Stimulated activated CD8-positive, alpha-beta memory T cell treated with anti-CD3 and anti-CD28 coated beads, Interleukin-2, amount 100 ng/mL, for 1 hour (primary cell): ENCODE measurements around the gene ARHGAP15.

ENCODE experiments used
- DNase-seq, 2 donors: peaks; one replicate each; pipeline ENCODE4 v3.0.0-alpha.2; 2020; ENCODE audit warnings: low read depth in 2 of 2

ARHGAP15 gene

GRCh38 chr2:143344780-143345179 is 215.6 kb downstream of the ARHGAP15 start:
- no peak for DNase-seq

GRCh38 chr2:143345887-143346787 is 216.9 kb downstream of the ARHGAP15 start:
- DNase-seq = no peak

GRCh38 chr2:143347271-143347695 is 218.1 kb downstream of the ARHGAP15 start:
- no peak for DNase-seq

- no peak for DNase-seq
These were observed 218.7 kb downstream of the ARHGAP15 start for GRCh38 chr2:143347901-143348414.

GRCh38 chr2:143354050-143354750 is 225.0 kb downstream of the ARHGAP15 start:
- no peak for DNase-seq

GRCh38 chr2:143355870-143356269 is 226.7 kb downstream of the ARHGAP15 start:
- DNase-seq = no peak

GRCh38 chr2:143356336-143356735 is 227.1 kb downstream of the ARHGAP15 start:
- no peak for DNase-seq

- DNase-seq = no peak
These were observed 227.7 kb downstream of the ARHGAP15 start for GRCh38 chr2:143356736-143357446.

GRCh38 chr2:143357966-143358365 is 228.7 kb downstream of the ARHGAP15 start:
- DNase-seq = no peak

GRCh38 chr2:143361346-143361745 is 232.1 kb downstream of the ARHGAP15 start:
- DNase-seq = no peak

GRCh38 chr2:143371616-143372015 is 242.4 kb downstream of the ARHGAP15 start:
- no peak for DNase-seq

- DNase-seq = no peak
These were observed 246.2 kb downstream of the ARHGAP15 start for GRCh38 chr2:143375384-143375880.

GRCh38 chr2:143378996-143379395 is 249.8 kb downstream of the ARHGAP15 start:
- DNase-seq = no peak

GRCh38 chr2:143379955-143380354 is 250.7 kb downstream of the ARHGAP15 start:
- DNase-seq = no peak

- DNase-seq = no peak
These were observed 253.4 kb downstream of the ARHGAP15 start for GRCh38 chr2:143382573-143382972.

GRCh38 chr2:143383016-143383415 is 253.8 kb downstream of the ARHGAP15 start:
- DNase-seq = no peak

GRCh38 chr2:143384111-143384510 is 254.9 kb downstream of the ARHGAP15 start:
- DNase-seq = no peak

- no peak for DNase-seq
These were observed 261.0 kb downstream of the ARHGAP15 start for GRCh38 chr2:143390171-143390570.

GRCh38 chr2:143392358-143392757 is 263.1 kb downstream of the ARHGAP15 start:
- DNase-seq = no peak

GRCh38 chr2:143394062-143394461 is 264.8 kb downstream of the ARHGAP15 start:
- DNase-seq = no peak

GRCh38 chr2:143397884-143398614 is 268.8 kb downstream of the ARHGAP15 start:
- no peak for DNase-seq
